ES-I3 (cell line): ENCODE measurements around the gene HIPK2.

Experiments used
- H3K36me3 ChIP-seq: 2 replicates; pipeline ENCODE4 v1.6.1; 2013; ENCODE audit warnings: mild to moderate bottlenecking, low read length, control low read depth, moderate library complexity; ENCODE audit not compliant: insufficient read depth
- H3K4me1 ChIP-seq: 2 replicates; pipeline ENCODE4 v1.6.1; 2013; ENCODE audit warnings: mild to moderate bottlenecking, control low read depth, low read length; ENCODE audit not compliant: insufficient read depth
- H3K9ac ChIP-seq: 2 replicates; pipeline ENCODE4 v1.6.1; 2013; ENCODE audit warnings: low read depth, mild to moderate bottlenecking, low read length, moderate library complexity
- H3K9me3 ChIP-seq: 2 replicates; pipeline ENCODE4 v1.6.1; 2013; ENCODE audit warnings: mild to moderate bottlenecking, low read length, moderate library complexity; ENCODE audit not compliant: control insufficient read depth, insufficient read depth

HIPK2 gene

DNA sequence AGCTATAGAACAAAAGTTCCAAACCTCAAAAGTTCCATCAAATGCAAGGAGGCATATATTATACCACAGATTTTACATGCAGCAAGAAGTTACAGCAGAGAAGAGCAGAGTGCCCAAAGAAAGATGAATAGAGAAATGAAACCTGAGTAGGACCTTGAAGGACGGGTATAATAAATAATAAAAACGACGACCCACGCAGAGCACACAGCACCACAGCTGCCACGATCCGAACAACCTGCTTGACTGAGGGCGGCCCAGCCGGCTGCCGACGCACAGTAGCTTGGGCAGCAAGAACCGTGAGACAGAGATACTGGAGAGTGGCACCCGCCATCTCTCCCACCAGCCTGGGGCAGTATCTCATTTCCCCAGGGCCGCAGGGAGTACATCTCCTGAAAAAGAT lies 79.0 kb downstream of the HIPK2 start:
- Histone ChIP-seq H3K36me3 (no peaks in the 10 kb centered on the region), H3K9ac (no peak overlapping the region), H3K4me1 (peaks cover 10% of the 10 kb centered on the region), H3K9me3 (no peaks in the 10 kb centered on the region)

DNA sequence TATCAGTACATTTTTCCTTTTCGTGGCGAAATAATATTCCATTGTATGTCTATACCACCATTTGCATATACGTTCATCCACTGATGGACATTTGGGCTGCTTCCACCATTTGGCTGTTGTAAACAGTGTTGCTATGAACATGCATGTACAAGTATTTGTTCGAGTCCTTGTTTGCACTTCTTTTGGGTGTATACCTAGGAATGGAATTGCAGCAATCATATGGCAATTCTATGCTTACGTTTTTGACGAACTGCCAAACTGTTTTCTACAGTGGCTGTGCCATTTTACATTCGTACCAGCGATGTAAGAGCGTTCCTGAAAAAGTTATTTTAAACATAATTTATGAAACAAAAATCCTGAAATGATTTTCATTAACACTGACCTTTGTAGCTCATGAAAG lies 79.5 kb downstream of the HIPK2 start:
- no peak overlapping the region for H3K9ac ChIP-seq
- no peaks in the 10 kb centered on the region for H3K36me3 ChIP-seq
- no peaks in the 10 kb centered on the region for H3K9me3 ChIP-seq
- peaks cover 10% of the 10 kb centered on the region for H3K4me1 ChIP-seq

DNA sequence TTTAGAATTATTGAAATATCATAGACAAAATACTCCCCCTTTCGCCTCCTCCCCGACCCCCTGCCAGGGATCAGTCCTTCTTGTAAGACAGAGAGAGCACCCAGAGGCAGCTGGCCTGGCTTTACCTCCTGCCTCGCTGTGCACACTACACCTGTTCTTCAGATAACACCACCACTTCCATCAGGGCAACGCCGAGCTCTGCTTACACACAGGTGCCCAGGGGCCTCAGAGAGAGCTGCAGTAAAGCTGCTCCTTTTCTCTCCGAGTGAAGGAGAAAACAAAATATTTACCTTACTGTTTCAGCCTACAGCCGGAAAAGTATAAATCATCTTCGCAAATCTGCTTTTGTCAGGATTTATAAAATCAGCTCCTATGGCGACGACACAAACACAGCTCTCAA lies 80.7 kb downstream of the HIPK2 start:
- H3K9ac ChIP-seq = no peak overlapping the region
- H3K9me3 ChIP-seq = no peaks in the 10 kb centered on the region
- peaks cover 10% of the 10 kb centered on the region for H3K4me1 ChIP-seq
- no peaks in the 10 kb centered on the region for H3K36me3 ChIP-seq

DNA sequence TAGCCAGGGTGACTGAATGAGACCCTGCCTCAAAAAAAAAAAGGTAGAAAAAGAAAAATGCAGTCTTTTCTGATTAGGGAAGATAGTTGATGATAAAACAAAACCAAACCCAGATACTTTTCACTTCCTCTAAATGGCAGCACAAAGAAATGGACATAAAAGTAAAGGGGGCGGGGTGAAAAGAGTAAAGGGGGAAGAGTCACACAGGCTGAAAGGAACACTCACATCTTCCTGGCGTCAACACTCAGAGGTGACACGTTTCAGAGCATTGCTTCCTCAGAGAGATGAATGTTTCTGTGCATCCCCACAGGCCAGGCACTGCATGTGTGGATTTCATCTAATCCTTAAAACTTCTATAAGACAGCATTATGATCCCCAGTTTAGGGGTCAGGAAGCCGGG lies 81.2 kb downstream of the HIPK2 start:
- peaks cover 10% of the 10 kb centered on the region for H3K4me1 ChIP-seq
- H3K9me3 ChIP-seq = no peaks in the 10 kb centered on the region
- H3K36me3 ChIP-seq = no peaks in the 10 kb centered on the region
- no peak overlapping the region for H3K9ac ChIP-seq

DNA sequence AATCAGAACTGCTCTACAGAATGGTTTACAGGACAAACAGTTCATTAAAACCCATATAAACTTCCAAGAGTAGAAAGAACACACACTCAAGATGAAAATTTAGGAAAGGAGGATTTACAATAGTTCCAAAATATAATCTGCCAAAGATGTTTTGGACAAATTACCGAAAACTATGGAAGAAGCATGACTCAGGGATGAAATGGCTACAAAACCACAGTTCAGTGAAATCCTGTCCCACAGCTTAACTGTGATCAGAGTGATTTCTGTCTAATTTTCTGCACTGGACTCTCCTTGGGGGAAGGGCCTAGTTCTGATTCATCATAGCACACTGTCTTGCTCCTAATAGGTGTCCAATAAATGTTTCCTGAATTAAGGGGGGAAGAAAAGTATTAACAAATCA lies 82.2 kb downstream of the HIPK2 start:
- Histone ChIP-seq H3K9me3 (no peaks in the 10 kb centered on the region), H3K36me3 (no peaks in the 10 kb centered on the region), H3K9ac (no peak overlapping the region)

DNA sequence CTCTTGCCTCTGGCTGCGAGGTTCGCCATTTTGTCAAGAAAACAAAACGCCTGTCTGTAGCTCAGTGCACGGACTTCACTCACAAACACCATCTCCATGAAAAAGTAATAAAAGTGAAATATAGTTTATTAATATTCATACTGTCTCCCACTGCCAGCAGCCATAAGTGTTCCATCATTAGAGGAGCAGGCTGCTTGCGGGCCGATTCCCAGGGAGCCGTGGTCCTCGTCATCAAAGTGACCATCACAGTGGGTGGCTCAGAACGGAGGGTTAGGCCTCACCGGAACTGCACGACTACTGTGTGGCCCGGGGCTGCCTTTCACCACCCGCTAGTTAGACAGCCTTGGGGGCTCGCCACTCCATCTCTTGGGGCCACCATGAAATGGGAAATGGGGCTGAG lies 82.7 kb downstream of the HIPK2 start:
- Histone ChIP-seq H3K9me3 (no peaks in the 10 kb centered on the region), H3K9ac (no peak overlapping the region), H3K4me1 (peaks cover 6% of the 10 kb centered on the region), H3K36me3 (no peaks in the 10 kb centered on the region)

More for the DNA sequence above, 82.2 kb downstream of the HIPK2 start:
- peaks cover 10% of the 10 kb centered on the region for H3K4me1 ChIP-seq

DNA sequence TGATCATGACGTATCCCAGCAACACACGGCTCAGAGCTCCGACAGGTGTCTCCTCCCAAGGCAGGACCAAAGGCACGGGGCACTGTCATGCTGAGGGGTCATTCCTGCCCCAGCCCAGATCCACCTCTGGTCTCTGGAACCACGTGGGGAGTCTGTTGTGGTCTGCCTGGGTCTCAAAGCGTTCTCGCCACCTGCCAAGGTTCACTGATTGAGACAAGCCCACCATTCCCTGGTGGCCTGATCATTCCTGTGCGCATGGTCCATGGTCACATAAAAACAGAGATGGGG lies 83.5 kb downstream of the HIPK2 start:
- no peaks in the 10 kb centered on the region for H3K36me3 ChIP-seq
- no peaks in the 10 kb centered on the region for H3K9me3 ChIP-seq
- no peak overlapping the region for H3K9ac ChIP-seq
- no peaks in the 10 kb centered on the region for H3K4me1 ChIP-seq

DNA sequence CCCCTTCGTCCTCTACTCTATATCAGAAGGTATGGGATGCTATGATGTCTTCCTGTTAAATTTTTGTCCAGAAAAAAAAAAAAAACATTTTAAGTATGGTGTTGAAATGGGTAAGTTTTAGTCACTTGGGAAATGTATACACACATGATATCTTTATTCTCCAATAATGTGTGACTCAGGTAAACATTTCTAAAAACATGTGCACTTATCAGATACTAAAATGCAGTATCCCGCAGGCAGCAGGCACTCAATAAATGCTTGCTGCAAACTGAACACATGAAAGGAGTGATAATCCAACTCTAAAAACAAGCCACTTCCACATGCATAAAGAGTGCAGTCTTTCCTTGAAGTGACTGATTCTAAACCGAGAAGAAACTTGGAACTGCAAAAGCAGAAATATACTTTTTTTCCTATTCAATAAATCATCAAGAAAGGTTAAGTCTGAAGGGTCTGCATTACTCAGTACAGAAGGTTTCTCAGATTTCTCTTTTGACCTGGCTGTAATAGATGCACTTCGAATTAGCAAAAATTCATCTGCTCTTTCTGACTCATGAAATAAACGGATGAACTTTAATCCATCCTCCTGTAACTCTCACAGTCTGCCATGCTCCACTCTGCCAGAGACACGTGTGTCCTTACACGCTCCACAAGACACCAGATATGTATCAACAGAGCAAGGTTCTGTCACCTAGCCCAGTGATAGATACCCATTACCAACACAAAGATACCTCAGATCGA lies 84.0 kb downstream of the HIPK2 start:
- no peaks in the 10 kb centered on the region for H3K4me1 ChIP-seq
- H3K9me3 ChIP-seq = no peaks in the 10 kb centered on the region
- H3K9ac ChIP-seq = no peak overlapping the region
- no peaks in the 10 kb centered on the region for H3K36me3 ChIP-seq

DNA sequence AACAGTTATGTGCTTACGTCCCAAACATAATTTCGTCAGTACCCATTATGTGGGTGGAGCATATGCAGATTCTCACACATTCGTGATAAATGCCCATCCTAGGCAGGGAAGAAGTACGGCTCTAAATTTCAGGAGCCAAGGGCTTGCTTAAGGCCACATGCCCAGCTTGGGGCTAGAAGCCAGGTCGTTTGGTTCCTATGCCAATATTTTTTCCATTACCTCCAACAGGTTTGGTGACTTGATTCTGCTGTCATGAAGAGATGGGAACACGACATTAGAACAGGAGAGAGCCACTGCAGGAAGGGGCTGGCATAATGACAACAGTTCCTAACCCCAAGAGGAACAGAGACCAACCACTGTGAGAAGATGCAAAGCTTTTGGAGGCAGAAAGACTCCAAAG lies 85.1 kb downstream of the HIPK2 start:
- no peaks in the 10 kb centered on the region for H3K4me1 ChIP-seq
- H3K9ac ChIP-seq = no peak overlapping the region
- no peaks in the 10 kb centered on the region for H3K36me3 ChIP-seq
- no peaks in the 10 kb centered on the region for H3K9me3 ChIP-seq

DNA sequence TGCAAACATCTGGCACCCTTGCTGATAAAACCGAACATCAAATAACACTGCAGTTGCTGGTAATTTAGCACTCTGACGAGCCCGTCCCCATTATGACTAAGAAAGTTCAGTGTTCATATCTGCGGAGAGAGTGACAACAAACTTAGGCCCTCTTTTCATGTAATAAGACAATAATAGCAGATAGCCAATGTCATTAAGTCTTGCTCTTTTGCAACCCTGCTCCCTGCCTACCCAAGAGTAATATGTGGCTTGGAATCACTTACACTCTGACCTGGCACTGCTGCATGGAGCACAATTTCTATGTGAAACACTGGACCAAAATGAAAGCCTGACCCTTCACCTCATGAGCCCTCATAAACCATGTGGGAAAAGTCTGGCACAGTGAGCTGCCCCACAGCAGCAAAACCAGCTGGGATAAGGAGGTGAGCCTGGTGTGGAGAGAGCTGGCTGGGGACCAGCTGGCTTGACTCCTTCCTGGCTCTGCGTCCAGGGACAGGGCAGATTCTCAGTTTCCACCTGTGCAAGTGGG lies 86.5 kb downstream of the HIPK2 start:
- no peak overlapping the region for H3K9ac ChIP-seq
- no peaks in the 10 kb centered on the region for H3K36me3 ChIP-seq
- H3K9me3 ChIP-seq = no peaks in the 10 kb centered on the region
- H3K4me1 ChIP-seq = no peaks in the 10 kb centered on the region

DNA sequence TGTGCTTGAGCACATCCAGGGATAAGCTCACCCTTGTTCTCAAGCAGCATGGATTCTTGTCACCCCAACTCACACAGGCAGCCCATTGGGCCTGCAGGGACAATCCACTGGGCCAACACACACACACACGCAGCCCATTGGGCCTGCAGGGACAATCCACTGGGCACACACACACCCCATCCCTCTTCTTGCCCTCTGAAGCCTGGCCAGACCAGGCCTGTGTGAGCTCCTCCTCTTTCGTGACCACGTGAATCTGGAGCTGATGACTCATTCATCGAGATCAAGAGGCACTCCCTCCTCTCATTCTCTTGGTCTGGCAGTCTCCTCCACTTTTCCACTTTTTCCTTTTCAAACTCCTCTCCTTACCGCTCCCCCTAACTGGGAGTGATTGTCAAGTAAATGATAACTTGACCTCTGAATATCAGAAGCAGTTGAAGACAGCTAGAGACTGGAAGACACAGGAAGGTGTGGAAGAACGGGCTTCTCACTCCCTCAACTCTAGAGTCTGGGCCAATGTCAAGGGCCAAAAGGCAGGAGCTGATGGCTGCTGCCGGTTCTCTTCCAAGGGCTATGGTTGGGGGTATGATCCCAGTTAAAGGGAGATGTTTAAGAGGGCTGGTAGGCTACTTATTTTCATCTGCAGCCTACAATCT lies 89.7 kb downstream of the HIPK2 start:
- Histone ChIP-seq H3K4me1 (0 out of 2 replicates have a peak, but pooled peaks cover 5% of the 10 kb centered on the region), H3K36me3 (no peaks in the 10 kb centered on the region), H3K9ac (no peak overlapping the region), H3K9me3 (no peaks in the 10 kb centered on the region)

DNA sequence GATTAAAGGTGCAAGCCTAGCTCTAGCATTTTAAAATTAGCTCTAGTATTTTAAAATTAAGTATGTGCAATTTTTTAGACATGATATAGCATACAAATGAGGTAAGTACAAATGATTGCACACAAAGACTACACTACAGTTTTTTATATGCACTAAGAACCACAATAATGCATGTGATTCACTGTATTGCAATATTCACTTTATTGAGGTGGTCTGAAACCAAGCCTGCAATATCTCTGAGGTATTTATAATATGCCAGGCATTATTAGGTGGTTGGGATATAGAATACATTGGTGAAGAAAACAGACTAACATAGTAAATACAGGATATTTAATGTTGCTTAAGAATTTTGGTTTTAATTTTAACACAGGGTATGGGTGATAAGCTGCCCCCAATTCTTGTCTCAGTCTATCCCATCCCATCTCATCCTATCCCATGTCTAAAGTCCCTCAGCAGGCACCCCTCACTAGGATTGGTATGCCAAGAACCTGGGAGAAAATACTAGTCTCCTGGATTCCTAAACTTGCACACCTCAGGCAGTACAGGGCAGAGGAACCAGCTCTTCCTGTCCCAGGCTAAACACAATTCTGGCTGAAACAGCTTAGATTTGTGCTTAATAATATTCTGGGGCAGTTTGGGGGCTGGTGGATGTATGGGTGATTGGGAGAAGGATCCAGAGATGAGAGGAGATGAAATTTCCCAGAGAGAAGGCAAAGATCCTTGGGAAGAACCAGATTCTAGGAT lies 90.4 kb downstream of the HIPK2 start:
- Histone ChIP-seq H3K4me1 (peaks cover 11% of the 10 kb centered on the region; the same call in 1 of the 2 replicates), H3K9ac (no peak overlapping the region), H3K9me3 (no peaks in the 10 kb centered on the region), H3K36me3 (no peaks in the 10 kb centered on the region)

DNA sequence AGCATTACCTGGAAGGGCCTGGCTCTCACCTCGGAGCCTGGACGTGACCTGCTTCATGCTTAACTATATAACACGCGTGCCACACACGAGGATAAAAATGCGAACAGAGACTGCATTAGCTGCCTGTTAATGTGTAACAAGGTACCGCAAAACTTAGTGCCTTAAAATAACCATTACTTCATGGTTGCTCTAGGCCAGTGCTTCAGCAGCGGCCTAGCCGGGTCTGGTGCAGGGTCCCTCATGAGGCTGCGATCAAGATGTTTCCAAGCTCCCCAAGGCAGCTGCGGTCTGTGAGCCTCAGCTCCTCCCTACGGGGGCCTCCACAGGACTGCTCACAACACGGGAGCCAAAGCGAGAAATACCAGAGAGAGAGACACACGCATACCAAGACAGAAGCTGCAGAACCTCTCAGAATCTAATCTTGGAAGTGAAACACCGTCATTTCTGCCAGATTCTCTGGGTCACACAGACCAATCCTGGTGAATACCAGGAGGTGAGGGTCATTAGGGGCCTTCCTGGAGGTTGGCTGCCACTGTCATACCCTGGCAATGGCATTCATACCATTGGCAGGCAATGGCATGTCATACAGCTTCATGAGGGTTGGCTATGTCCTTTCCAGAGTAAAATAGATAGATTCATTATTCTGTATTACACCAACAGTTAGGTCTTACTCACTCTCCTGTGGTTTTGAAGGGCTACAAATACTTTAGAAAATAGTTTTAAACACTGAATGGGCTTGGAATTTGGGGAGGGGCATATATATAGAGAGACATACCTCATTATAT lies 94.5 kb downstream of the HIPK2 start:
- Histone ChIP-seq H3K9me3 (no peaks in the 10 kb centered on the region), H3K9ac (no peak overlapping the region), H3K36me3 (no peaks in the 10 kb centered on the region), H3K4me1 (peaks cover 17% of the 10 kb centered on the region)
